Choroid plexus epithelial cell (primary cell): ENCODE measurements around the gene COL26A1.
"Not testable (repeated sequence)": the region's sequence is repeated elsewhere in the genome, so short reads cannot be mapped to it uniquely, and the experiment has no call there.

Source experiments
- DNase-seq: peaks from one replicate; pipeline ENCODE4 v3.0.0-alpha.2; 2010; ENCODE audit warnings: low read depth
- H3K4me3 ChIP-seq: 2 replicates; pipeline ENCODE4 v1.5.1; 2011; ENCODE audit warnings: low read depth, mild to moderate bottlenecking, control low read depth, low read length, moderate library complexity
- CTCF ChIP-seq: conservative IDR thresholded peaks from 2 replicates; pipeline ENCODE4 v1.5.1; 2011; ENCODE audit warnings: low read depth, mild to moderate bottlenecking, control low read depth, inconsistent platforms, low read length, moderate library complexity

Gene COL26A1

GRCh38 chr7:101428093-101428866 is 65.6 kb downstream of the COL26A1 start:
- DNase-seq = no peak

GRCh38 chr7:101432316-101432715 is 69.6 kb downstream of the COL26A1 start:
- TF ChIP-seq CTCF = no peak
- H3K4me3 ChIP-seq = no peak overlapping the region
- DNase-seq = no peak

More at GRCh38 chr7:101428093-101428866, 65.6 kb downstream of the COL26A1 start:
- no peak overlapping the region for H3K4me3 ChIP-seq
- TF ChIP-seq CTCF = no peak

GRCh38 chr7:101433688-101434087 is 71.0 kb downstream of the COL26A1 start:
- TF ChIP-seq CTCF = no peak
- no peak for DNase-seq
- no peak overlapping the region for H3K4me3 ChIP-seq

- not testable (repeated sequence) for H3K4me3 ChIP-seq, DNase-seq
These were observed 71.5 kb downstream of the COL26A1 start for GRCh38 chr7:101434155-101434554.

GRCh38 chr7:101435461-101436220 is 73.0 kb downstream of the COL26A1 start:
- no peak overlapping the region for H3K4me3 ChIP-seq
- no peak for DNase-seq
- TF ChIP-seq CTCF = no peak

- H3K4me3 ChIP-seq = no peak overlapping the region
- TF ChIP-seq CTCF = no peak
- DNase-seq = no peak
These were observed 73.6 kb downstream of the COL26A1 start for GRCh38 chr7:101436221-101436735.

- no peak for DNase-seq
- H3K4me3 ChIP-seq = no peak overlapping the region
- TF ChIP-seq CTCF = no peak
These were observed 74.3 kb downstream of the COL26A1 start for GRCh38 chr7:101436857-101437576.
